K562 (cell line): ENCODE measurements around the gene DYRK1A. TPM values are rescaled to one million over a fixed set of nuclear protein-coding genes. Genes with fewer than 3 reads are reported as not detected.

Experiments
- BCL6 ChIP-seq: fragments of 250-450 bp; sonication (Bioruptor Pico); IDR thresholded peaks from 2 replicates; pipeline ENCODE4 v1.4.0; 2020
- C11orf30 ChIP-seq: fragments of 450-650 bp; IDR thresholded peaks from 2 replicates; pipeline ENCODE4 v1.6.1; 2016; ENCODE audit warnings: low read depth, mild to moderate bottlenecking
- JUNB ChIP-seq: fragments of 450-650 bp; formaldehyde crosslinking; conservative IDR thresholded peaks from 2 replicates; pipeline ENCODE4 v1.4.0; 2020; ENCODE audit warnings: mild to moderate bottlenecking
- MBD2 ChIP-seq: sonication (generic); IDR thresholded peaks from 2 replicates; pipeline ENCODE4 v1.6.1; 2016; ENCODE audit warnings: low read depth, borderline replicate concordance
- MTF1 ChIP-seq: fragments of 250-450 bp; sonication (Bioruptor Pico); IDR thresholded peaks from 2 replicates; pipeline ENCODE4 v1.9.0; 2021; ENCODE audit warnings: moderate library complexity, mild to moderate bottlenecking, inconsistent platforms, borderline replicate concordance
- NFYB ChIP-seq: IDR thresholded peaks from 2 replicates; pipeline ENCODE4 v1.6.1; 2011; ENCODE audit warnings: mild to moderate bottlenecking, moderate library complexity; ENCODE audit not compliant: insufficient read length; ENCODE audit errors: extremely low read depth
- POLR2G ChIP-seq: fragments of 200-400 bp; formaldehyde crosslinking; IDR thresholded peaks from 2 replicates; pipeline ENCODE4 v1.6.1; 2017; ENCODE audit warnings: low read depth, mild to moderate bottlenecking, antibody characterized with exemption, low read length, moderate library complexity
- RB1 ChIP-seq: fragments of 450-650 bp; IDR thresholded peaks from 2 replicates; pipeline ENCODE4 v1.6.1; 2017; ENCODE audit warnings: low read depth, mild to moderate bottlenecking
- SIN3B ChIP-seq: fragments of 450-650 bp; IDR thresholded peaks from 2 replicates; pipeline ENCODE4 v1.6.1; 2017; ENCODE audit warnings: low read depth, mild to moderate bottlenecking, moderate library complexity
- SIRT6 ChIP-seq: IDR thresholded peaks from one replicate; pipeline ENCODE4 v1.6.1; 2012; ENCODE audit warnings: low read depth, mild to moderate bottlenecking, control low read depth, inconsistent platforms, low read length, moderate library complexity
- SOX6 ChIP-seq: fragments of 450-650 bp; IDR thresholded peaks from 2 replicates; pipeline ENCODE4 v1.6.1; 2014; ENCODE audit warnings: mild to moderate bottlenecking
- SRSF9 ChIP-seq: fragments of 200-400 bp; formaldehyde crosslinking; IDR thresholded peaks from 2 replicates; pipeline ENCODE4 v1.6.1; 2017; ENCODE audit warnings: low read depth, low read length, borderline replicate concordance
- TFAM ChIP-seq: fragments of 250-450 bp; sonication (Bioruptor Pico); conservative IDR thresholded peaks from 2 replicates; pipeline ENCODE4 v1.5.0; 2021; ENCODE audit warnings: mild to moderate bottlenecking, moderate library complexity
- ZNF766 ChIP-seq: fragments of 200-800 bp; sonication (Bioruptor generic); conservative IDR thresholded peaks from 2 replicates; pipeline ENCODE4 v1.6.1; 2016; ENCODE audit warnings: missing genetic modification characterization, missing compliant biosample characterization
- polyA plus RNA-seq, 8 experiments: library from polyadenylated mRNA; depleted of rRNA in 4 of 8; stranded (reverse) in 5 of 8; unstranded in 3 of 8; fragments of >200 nt; fragmentation: Nextera tagmentation in 2 of 8; fragmentation: Illumina TruSeq in 1 of 8; extraction: Ambion mirVana in 2 of 8; extraction: Trizol in 1 of 8; gene quantifications; 2 replicates each; pipeline versions ENCODE4 v1.2.1 to v1.2.3, GENCODE V29; 2011 to 2014; ENCODE audit warnings: inconsistent platforms in 1 of 8, missing spikeins in 1 of 8
- total RNA-seq, 7 experiments: library from RNA; depleted of rRNA in 6 of 7; stranded (reverse); fragments of >200 nt in 6 of 7; fragmentation: Illumina TruSeq in 2 of 7; extraction: Trizol in 2 of 7; gene quantifications; 2 replicates each; pipeline versions ENCODE4 v1.2.1 to v1.2.3, GENCODE V29; 2011 to 2021; ENCODE audit warnings: low replicate concordance in 1 of 7
- TF ChIP-seq, protein P1 (sequence below): sonication (generic); formaldehyde crosslinking; IDR thresholded peaks from 2 replicates; pipeline ENCODE4 v1.8.0; 2022; ENCODE audit warnings: missing genetic modification reagents, mild to moderate bottlenecking, borderline replicate concordance
- TF ChIP-seq, protein P2 (sequence below), 2 experiments: IDR thresholded peaks; 2 replicates each; pipeline ENCODE4 v1.6.1; 2011; ENCODE audit warnings: borderline replicate concordance in 1 of 2, control low read depth in 1 of 2, low read depth in 1 of 2, low read length in 1 of 2, mild to moderate bottlenecking in 1 of 2, mixed read lengths in 1 of 2, moderate library complexity in 1 of 2; ENCODE audit not compliant: insufficient read depth in 1 of 2, insufficient read length in 1 of 2, poor library complexity in 1 of 2, severe bottlenecking in 1 of 2; ENCODE audit errors: extremely low read depth in 1 of 2
- TF ChIP-seq, protein P3 (sequence below), 2 experiments: fragments of 450-650 bp; IDR thresholded peaks; 2 replicates each; pipeline ENCODE4 v1.6.1; 2018; ENCODE audit warnings: mild to moderate bottlenecking in 2 of 2, low read depth in 1 of 2; ENCODE audit not compliant: partially characterized antibody in 2 of 2

Gene DYRK1A
- total and polyA plus RNA-seq, 9 of the 15 experiments (the other 6 are each of a cell fraction or from before 2014, with no cell fraction given): 3.7 to 64.8 (median 42.3) TPM

DNA sequence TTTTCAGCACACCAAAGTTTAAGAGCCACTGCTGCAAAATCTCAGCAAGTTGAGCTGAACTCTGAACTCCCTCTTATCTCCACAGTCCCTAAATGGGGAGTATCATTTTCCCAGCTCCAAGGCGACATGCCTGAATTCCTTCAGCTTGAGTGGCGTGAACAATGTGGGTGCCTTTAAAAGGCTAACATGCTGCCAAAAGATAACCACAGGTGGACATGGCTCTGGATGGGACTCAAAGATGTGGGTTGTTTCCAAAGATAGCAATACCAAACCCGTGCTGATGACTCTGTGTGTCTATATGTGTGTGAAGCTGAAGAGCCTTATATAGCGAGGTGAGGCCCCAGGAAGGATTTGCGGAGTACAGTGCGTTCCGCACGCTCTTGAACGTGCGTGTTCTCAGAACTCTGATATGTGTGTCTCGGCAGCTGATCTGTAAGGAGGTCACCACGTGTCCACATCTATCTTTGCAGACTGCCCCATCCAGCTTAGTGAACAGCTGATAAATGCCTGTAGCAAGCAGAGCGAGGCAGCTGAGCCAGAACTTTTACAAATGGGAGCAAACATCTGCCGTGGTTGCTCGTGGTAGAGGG, 189.2 kb downstream of the DYRK1A start (continued):
- TF ChIP-seq, protein P1, sequence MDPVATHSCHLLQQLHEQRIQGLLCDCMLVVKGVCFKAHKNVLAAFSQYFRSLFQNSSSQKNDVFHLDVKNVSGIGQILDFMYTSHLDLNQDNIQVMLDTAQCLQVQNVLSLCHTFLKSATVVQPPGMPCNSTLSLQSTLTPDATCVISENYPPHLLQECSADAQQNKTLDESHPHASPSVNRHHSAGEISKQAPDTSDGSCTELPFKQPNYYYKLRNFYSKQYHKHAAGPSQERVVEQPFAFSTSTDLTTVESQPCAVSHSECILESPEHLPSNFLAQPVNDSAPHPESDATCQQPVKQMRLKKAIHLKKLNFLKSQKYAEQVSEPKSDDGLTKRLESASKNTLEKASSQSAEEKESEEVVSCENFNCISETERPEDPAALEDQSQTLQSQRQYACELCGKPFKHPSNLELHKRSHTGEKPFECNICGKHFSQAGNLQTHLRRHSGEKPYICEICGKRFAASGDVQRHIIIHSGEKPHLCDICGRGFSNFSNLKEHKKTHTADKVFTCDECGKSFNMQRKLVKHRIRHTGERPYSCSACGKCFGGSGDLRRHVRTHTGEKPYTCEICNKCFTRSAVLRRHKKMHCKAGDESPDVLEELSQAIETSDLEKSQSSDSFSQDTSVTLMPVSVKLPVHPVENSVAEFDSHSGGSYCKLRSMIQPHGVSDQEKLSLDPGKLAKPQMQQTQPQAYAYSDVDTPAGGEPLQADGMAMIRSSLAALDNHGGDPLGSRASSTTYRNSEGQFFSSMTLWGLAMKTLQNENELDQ: no peak
- TF ChIP-seq, protein P2, sequence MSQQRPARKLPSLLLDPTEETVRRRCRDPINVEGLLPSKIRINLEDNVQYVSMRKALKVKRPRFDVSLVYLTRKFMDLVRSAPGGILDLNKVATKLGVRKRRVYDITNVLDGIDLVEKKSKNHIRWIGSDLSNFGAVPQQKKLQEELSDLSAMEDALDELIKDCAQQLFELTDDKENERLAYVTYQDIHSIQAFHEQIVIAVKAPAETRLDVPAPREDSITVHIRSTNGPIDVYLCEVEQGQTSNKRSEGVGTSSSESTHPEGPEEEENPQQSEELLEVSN (IDR thresholded peaks at IDR 0.05; ENCODE audit: borderline replicate concordance in 1 of 2, extremely low read depth in 1 of 2, insufficient read depth in 1 of 2, insufficient read length in 1 of 2, low read depth in 1 of 2, low read length in 1 of 2, poor library complexity in 1 of 2, severe bottlenecking in 1 of 2): no peak
- TF ChIP-seq C11orf30: no peak
- no peak for TF ChIP-seq TFAM (CRISPR knock-in tag)
- TF ChIP-seq BCL6 (CRISPR knock-in tag): no peak
- TF ChIP-seq ZNF766: no peak
- no peak for TF ChIP-seq POLR2G
- no peak for TF ChIP-seq MTF1 (CRISPR knock-in tag)
- TF ChIP-seq SOX6: peak; percentile 54
- no peak for TF ChIP-seq JUNB
- TF ChIP-seq SIN3B: no peak
- TF ChIP-seq, protein P3, sequence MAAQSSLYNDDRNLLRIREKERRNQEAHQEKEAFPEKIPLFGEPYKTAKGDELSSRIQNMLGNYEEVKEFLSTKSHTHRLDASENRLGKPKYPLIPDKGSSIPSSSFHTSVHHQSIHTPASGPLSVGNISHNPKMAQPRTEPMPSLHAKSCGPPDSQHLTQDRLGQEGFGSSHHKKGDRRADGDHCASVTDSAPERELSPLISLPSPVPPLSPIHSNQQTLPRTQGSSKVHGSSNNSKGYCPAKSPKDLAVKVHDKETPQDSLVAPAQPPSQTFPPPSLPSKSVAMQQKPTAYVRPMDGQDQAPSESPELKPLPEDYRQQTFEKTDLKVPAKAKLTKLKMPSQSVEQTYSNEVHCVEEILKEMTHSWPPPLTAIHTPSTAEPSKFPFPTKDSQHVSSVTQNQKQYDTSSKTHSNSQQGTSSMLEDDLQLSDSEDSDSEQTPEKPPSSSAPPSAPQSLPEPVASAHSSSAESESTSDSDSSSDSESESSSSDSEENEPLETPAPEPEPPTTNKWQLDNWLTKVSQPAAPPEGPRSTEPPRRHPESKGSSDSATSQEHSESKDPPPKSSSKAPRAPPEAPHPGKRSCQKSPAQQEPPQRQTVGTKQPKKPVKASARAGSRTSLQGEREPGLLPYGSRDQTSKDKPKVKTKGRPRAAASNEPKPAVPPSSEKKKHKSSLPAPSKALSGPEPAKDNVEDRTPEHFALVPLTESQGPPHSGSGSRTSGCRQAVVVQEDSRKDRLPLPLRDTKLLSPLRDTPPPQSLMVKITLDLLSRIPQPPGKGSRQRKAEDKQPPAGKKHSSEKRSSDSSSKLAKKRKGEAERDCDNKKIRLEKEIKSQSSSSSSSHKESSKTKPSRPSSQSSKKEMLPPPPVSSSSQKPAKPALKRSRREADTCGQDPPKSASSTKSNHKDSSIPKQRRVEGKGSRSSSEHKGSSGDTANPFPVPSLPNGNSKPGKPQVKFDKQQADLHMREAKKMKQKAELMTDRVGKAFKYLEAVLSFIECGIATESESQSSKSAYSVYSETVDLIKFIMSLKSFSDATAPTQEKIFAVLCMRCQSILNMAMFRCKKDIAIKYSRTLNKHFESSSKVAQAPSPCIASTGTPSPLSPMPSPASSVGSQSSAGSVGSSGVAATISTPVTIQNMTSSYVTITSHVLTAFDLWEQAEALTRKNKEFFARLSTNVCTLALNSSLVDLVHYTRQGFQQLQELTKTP (IDR thresholded peaks at IDR 0.05; ENCODE audit: low read depth in 1 of 2, partially characterized antibody in 2 of 2): peak in 1 of 2 experiments; percentile 17
- no peak for TF ChIP-seq SIRT6
- no peak for TF ChIP-seq NFYB
- TF ChIP-seq SRSF9: no peak
- no peak for TF ChIP-seq RB1
- no peak for TF ChIP-seq MBD2
- TF ChIP-seq, all 486 proteins: peak for 44
